ENCODE results near the gene ZC3H14. TPM values are rescaled to one million over a fixed set of nuclear protein-coding genes. Genes with fewer than 3 reads are reported as not detected.

The ZC3H14 gene
- total and polyA plus RNA-seq, 10 of the 15 experiments (the other 5 are each of a cell fraction or from before 2014, with no cell fraction given): 17.9 to 97.1 (median 47.6) TPM

- ATAC-seq (no peak), FAIRE-seq (no peak), DNase-seq (ENCODE audit: low read depth, low spot score) (no peak)
- Histone ChIP-seq H3K4me1 (ENCODE audit: control insufficient read depth, insufficient read depth, low read length) (no peaks in the 10 kb centered on the region), H3K27ac (ENCODE audit: control insufficient read depth, insufficient read depth) (no peak overlapping the region), H3K9me3 (replicated peaks; ENCODE audit: control insufficient read depth, insufficient read depth, low read length) (no peaks in the 10 kb centered on the region), H3K27me3 (replicated peaks in 1 of 2; ENCODE audit: control insufficient read depth in 2 of 2, insufficient read depth in 2 of 2, low read length in 1 of 2) (peaks cover 6 to 22% of the 10 kb centered on the region in 2 experiments), H3K4me2 (ENCODE audit: control insufficient read depth, insufficient read depth) (no peak overlapping the region), H4K20me1 (ENCODE audit: control insufficient read depth, insufficient read depth) (no peaks in the 10 kb centered on the region), H2AFZ (ENCODE audit: control insufficient read depth, low read depth, low read length) (no peak overlapping the region), H3K36me3 (ENCODE audit: control insufficient read depth in 2 of 2, insufficient read depth in 2 of 2, low read length in 1 of 2) (no peaks in the 10 kb centered on the region), H3K9ac (ENCODE audit: control insufficient read depth, insufficient read depth, low read length) (no peak overlapping the region), H3K4me3 (no peak overlapping the region), H3K79me2 (ENCODE audit: control insufficient read depth, insufficient read depth, low read length) (no peaks in the 10 kb centered on the region)
- WGBS (ENCODE audit: insufficient coverage, insufficient replicate concordance, low lambda C conversion rate, missing lambda C conversion rate): 69% methylated on average over 50 of the region's 50 CpGs
- intact Hi-C loops (cut with micrococcal nuclease; ENCODE audit: unreplicated experiment): no loop called here
- BruUV-seq (replicated peaks): no TSS peak
- no peak for TF ChIP-seq ZSCAN29 (IDR thresholded peaks at IDR 0.05)
- in situ Hi-C loops (cut with MboI): no loop called here
- ChIA-PET POLR2A (no interaction called here), CTCF (no interaction called here), RAD21 (ENCODE audit: unreplicated experiment) (no interaction called here), SMC1A (ENCODE audit: uncharacterized antibody, unreplicated experiment) (no interaction called here)
These were observed 11.6 kb upstream of the ZC3H14 start for GRCh38 chr14:88551094-88551870.

GRCh38 chr14:88551980-88552431 is 10.8 kb upstream of the ZC3H14 start:
- POLR2A ChIA-PET: no interaction called here
- Histone ChIP-seq H3K9ac (ENCODE audit: control insufficient read depth, insufficient read depth, low read length) (no peak overlapping the region), H4K20me1 (ENCODE audit: control insufficient read depth, insufficient read depth) (no peaks in the 10 kb centered on the region), H3K4me2 (ENCODE audit: control insufficient read depth, insufficient read depth) (no peak overlapping the region), H3K27ac (ENCODE audit: control insufficient read depth, insufficient read depth) (no peak overlapping the region), H3K27me3 (replicated peaks in 1 of 2; ENCODE audit: control insufficient read depth in 2 of 2, insufficient read depth in 2 of 2, low read length in 1 of 2) (peaks cover 6 to 23% of the 10 kb centered on the region in 2 experiments), H2AFZ (ENCODE audit: control insufficient read depth, low read depth, low read length) (no peak overlapping the region), H3K36me3 (ENCODE audit: control insufficient read depth in 2 of 2, insufficient read depth in 2 of 2, low read length in 1 of 2) (no peaks in the 10 kb centered on the region), H3K9me3 (replicated peaks; ENCODE audit: control insufficient read depth, insufficient read depth, low read length) (no peaks in the 10 kb centered on the region), H3K4me3 (no peak overlapping the region), H3K79me2 (ENCODE audit: control insufficient read depth, insufficient read depth, low read length) (no peaks in the 10 kb centered on the region), H3K4me1 (ENCODE audit: control insufficient read depth, insufficient read depth, low read length) (no peaks in the 10 kb centered on the region)
- SMC1A ChIA-PET (ENCODE audit: uncharacterized antibody, unreplicated experiment): interaction anchor here (1.1 kb wide), 1 partner anchor 12 kb away, joined by 3 read pairs; no protein-coding TSS in a partner anchor
- ATAC-seq (no peak), DNase-seq (ENCODE audit: low read depth, low spot score) (no peak), FAIRE-seq (no peak)
- CTCF ChIA-PET: no interaction called here
- RAD21 ChIA-PET (ENCODE audit: unreplicated experiment): no interaction called here
- no TSS peak for BruUV-seq (replicated peaks)
- intact Hi-C loops (cut with micrococcal nuclease; ENCODE audit: unreplicated experiment) (no loop called here), in situ Hi-C loops (cut with MboI) (no loop called here)
- WGBS (ENCODE audit: insufficient coverage, insufficient replicate concordance, low lambda C conversion rate, missing lambda C conversion rate): 61% methylated on average over 23 of the region's 23 CpGs
- TF ChIP-seq E2F4 (IDR thresholded peaks at IDR 0.05; ENCODE audit: low read depth, low read length) (no peak), MXI1 (IDR thresholded peaks at IDR 0.05; ENCODE audit: low read depth, low read length) (no peak), PBX3 (IDR thresholded peaks at IDR 0.05; ENCODE audit: insufficient replicate concordance, low read depth, low read length) (no peak), ETV6 (conservative IDR thresholded peaks at IDR 0.05 in 1 of 2, IDR thresholded peaks at IDR 0.05 in 1 of 2; ENCODE audit: borderline replicate concordance in 1 of 2, low read depth in 1 of 2) (no peak), JUND (IDR thresholded peaks at IDR 0.05; ENCODE audit: low read depth, low read length) (no peak), SKIL (IDR thresholded peaks at IDR 0.05; ENCODE audit: low read depth, poor library complexity, severe bottlenecking) (no peak)

All from GM12878 (cell line).